GM19397 (cell line): ENCODE results near the gene KRTAP9-7.
"Not testable (repeated sequence)": the region's sequence is repeated elsewhere in the genome, so short reads cannot be mapped to it uniquely, and the experiment has no call there.

Source experiments
- ATAC-seq: cut with Tn5 transposase; IDR thresholded peaks from one replicate; pipeline ENCODE4 v1.9.1; 2021; ENCODE audit warnings: mild to moderate bottlenecking, moderate library complexity; ENCODE audit not compliant: unreplicated experiment

The KRTAP9-7 gene

DNA sequence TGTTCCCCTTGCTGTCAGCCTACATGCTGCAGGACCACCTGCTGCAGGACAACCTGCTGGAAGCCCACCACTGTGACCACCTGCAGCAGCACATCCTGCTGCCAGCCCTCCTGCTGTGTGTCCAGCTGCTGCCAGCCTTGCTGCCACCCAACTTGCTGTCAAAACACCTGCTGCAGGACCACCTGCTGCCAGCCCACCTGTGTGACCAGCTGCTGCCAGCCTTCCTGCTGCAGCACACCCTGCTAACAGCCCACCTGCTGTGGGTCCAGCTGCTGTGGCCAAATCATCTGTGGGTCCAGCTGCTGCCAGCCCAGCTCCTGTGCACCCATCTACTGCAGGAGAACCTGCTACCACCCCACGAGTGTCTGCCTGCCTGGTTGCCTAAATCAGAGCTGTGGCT, 4.2 kb upstream of the KRTAP9-7 start:
- not testable (repeated sequence) for ATAC-seq

DNA sequence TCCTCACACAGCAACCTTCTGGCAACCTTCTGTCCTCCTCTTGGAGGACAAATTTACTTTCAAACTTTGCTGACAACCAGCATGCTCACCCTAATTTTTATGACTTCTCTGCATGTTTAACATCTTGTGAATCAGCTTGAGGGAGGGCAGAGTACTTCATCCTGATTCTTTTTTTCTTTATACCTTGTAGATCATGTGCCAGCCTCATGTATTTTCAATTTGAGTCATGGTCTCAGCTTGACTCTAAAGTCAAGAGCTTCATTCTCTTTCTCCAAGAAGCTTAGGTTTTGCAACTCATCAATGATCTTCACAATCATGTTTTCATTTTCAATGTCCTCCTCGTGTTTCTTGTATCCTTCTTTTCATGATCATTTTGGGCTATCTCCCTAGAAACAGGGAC, 3.6 kb upstream of the KRTAP9-7 start:
- no peak for ATAC-seq

DNA sequence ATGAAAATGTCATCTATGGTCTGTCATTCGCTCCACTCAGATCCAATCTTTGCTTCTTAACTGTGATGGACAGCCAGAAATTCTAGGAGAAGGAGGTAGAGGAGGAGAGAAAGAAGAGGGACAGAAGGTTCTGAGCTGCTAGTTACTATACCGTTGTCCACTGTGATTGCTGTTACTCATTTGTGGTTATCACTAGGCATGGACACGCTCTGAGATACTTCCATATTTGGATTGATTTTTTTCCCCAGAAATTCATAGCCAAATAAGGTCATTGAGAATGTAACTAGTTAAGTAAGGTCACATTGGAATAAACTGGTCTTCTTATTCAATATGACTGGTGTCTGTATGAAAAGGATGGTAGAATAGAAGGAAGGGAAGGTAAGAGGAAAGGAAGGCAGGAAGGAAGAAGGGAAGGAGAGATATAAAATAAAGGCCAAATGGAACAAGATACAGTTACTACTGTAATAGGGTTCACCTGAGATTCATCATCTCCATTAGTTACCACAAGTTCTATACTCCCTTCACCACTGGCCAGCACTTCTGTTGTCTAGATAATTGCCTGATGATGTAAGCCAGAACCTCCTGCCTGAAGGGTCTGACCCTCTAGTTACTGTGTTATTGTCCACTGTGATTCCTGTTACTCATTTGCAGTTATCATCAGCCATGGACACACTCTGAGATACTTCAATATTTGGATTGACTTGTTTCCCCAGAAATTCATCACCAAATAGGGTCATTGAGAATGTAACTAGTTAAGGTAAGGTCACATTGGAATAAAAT, 2.9 kb downstream of the KRTAP9-7 start:
- no peak for ATAC-seq

DNA sequence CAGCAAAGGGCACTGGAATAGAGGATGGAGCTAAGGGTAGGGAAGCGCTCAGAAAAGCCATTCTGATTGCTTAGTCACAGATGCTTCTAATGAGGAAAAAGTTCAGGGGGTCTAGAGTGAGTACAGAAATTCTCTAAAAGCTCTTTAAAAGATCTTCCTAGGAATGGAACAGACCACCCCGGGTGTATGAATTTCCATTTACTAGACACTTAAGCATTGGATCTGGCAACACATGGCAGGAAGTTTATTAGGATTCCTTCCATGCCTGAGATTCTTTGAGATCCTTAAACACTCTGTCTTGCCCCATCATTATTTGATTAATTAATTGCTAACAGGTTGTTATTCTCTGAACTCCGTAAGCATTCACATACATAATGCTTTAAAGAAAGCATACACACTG, 8.5 kb downstream of the KRTAP9-7 start:
- ATAC-seq, result no peak

DNA sequence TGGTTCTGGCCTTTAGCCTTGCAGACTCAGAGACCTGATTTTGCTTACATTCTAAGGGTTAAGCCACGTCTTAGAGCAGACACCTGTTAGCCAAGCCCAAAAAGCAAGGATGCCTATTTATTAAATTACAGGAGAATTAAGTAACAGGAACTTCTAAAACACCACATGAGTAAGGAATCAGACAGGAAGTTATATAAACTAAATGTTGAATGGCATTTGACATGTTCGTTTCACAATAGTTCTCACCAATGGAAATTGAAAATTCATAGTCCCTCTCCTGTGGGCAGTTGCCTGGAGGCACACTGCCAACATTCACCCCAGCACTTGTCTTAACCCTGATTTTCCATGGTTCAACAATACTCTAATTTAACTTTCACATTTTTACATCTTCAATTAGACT, 9.0 kb downstream of the KRTAP9-7 start:
- no peak for ATAC-seq

DNA sequence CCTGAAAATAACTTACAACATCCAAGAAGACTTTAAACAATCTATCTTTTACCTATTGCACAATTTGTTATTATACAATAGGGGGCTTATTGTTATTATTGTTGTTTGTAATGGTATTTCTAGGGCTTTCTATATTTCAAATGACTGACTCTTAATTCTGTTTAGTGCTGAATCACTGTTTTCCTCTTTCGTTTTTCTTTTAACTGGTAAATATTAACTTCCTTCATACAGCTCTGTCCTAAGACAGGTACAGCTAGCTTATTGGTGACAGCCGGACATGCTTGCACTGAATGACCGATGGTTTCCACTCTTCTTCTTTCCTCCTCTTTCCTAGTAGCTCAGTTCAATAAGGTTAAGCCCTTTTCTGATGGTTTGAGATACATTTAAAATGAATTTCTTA, 11.6 kb downstream of the KRTAP9-7 start:
- ATAC-seq, result no peak

DNA sequence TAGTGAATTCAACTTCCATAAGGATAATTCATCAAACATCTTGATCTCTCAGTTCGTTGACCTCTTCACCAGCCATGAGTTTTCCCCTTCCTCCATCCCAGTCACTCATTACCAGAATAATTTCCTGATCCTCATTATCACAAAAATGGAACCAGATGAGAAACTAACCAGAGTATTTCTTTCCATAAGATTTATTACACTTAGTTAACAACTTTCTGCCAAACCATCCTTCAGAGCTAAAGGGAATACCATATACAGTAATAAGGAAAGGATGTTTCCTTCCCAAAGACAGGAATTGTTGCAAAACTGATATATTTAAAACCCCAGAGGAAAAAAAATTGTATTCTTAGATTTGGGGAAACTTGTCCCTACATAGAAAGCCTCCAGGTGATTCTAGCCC, 18.5 kb downstream of the KRTAP9-7 start:
- ATAC-seq, result no peak

DNA sequence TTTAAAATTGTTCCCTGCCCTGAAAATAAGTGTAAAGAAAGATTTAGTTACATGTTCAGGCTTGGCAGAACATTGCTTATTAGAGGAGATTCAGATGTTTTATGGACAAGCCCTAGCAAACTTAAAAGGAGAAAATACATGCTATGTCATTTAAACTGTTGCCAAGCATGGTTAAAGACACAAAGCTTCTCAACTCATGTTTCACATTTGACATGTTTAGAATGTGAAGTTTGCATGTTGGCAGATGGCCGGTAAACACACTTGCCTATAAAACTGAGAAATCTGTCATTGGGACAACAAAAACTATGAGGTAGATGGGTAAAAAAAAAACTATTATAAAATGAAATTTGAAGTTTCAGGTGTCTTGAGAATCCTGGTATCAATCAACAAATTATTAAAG, 21.3 kb downstream of the KRTAP9-7 start:
- ATAC-seq, result no peak

DNA sequence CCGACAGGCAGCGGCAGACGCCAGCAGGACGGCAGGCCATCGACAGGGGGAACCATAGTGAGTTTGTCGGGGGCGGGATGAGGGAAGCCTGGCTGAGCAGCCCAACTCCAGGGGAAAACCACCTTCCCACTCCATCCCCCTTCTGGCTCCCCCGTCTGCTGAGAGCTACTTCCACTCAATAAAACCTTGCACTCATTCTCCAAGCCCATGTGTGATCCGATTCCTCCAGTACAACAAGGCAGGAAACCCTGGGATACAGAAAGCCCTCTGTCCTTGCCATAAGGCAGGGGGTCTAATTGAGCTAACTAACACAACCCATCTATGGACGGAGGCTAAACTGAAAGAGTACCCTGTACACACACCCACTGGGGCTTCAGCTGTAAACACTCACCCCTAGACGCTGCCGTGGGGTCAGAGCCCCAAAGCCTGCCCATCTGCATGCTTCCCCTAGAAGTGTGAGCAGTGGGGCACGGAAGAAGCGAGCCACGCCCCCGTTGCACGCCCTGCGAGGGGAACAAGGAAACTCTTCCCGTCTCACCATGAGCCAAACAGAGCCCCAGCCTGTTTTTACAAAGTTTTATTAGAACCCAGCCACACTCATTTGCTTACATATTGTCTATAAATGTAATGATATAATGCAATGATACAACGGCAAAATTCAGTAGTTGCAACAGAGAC, 23.1 kb downstream of the KRTAP9-7 start:
- no peak for ATAC-seq

DNA sequence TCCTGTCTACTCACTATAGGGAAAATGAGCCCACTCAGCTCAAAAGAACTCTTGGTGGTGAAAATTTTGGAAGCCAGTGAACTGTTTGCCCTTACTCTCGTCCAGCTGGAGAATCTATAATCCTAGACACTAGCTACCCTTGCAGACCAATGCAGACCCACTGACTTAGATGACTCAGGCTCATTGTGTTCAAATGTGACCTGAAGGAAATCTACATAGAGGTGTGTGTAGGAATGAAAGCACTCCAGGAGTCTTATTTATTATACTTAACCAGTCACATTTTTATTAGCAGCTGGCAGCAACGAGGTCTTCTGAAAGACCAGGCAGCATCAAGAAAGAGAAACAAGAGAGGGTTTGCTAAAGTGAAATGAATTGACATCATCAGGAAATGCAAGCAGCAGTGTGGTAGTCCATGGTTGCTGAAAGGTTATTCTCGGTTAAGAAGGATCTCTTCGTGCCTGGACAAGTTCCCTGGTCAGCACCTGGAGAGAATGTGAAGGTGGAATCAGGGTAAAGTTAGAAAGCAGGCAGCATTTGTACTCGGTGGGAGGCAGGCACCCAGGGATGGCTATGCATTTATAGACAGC, 25.8 kb downstream of the KRTAP9-7 start:
- no peak for ATAC-seq

DNA sequence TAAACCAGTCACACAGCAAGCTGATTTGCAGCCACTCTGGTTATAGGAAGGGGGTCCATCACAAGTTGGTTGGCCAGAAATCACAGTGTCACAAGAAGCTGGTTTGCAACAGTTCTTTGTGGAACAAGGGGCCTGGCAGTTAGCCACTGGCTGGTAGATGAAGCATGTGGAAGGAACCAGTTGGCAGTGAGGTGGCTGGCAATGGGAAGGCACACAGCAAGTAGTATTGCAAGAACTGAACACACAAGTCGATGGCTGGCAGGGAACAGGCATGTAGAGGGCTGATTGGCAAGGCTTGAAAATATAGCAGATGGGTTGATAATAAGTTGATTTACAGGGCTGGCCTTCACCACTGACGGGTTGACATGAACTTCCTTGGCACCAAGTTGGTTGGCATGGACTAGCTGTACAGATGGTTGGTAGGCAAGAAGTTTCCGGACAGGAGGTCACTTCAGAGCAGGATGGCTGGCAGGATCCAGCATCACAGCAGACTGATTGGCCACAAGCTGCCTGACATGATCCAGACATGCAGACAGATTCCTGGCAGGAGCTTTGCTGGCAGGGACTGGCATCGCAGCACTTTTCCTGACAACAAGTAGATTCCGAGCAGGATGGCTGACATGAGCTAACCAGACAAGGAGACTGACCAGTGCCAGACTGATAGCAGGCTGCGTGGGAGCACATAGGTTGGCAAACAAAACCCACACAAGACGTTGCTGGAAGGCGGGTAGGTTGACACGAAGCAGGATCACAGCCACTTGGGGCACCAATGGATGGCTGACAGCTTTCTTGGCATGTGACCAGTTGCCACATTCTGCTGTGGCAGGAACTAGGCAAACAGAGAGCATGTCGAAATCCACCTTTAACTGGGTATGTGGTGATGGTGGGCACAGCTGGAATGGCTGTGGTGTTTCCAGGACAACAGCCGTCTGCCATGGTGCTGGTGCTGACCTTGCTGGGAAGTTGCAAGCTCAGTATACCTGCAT, 26.7 kb downstream of the KRTAP9-7 start, which contains the start of gene KRTAP29-1:
Gene KRTAP29-1 (minus strand): TSS at position 936 of the 986 bp plus-strand sequence. CDS start 0 bp downstream, at position 936.
- ATAC-seq, result no peak

DNA sequence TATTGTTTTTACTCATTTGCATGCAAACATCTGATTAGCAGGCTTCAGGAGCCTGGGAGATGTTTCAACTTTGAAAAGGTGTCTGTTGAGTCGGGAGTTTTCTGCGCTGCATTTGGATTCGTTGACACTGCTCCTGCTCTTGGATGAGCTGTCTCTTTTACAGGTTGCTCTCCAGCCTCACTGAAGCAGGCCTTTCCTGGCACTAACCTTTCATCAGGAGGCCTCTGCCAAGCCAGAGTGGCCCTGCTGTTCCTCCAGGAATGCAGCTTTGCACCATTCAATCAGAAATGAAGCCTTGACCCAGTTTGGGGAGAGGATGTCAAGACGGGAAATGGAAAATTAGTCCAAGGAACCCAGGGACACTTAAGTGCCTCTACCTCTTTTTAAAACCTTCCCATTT, 27.5 kb downstream of the KRTAP9-7 start:
- no peak for ATAC-seq

DNA sequence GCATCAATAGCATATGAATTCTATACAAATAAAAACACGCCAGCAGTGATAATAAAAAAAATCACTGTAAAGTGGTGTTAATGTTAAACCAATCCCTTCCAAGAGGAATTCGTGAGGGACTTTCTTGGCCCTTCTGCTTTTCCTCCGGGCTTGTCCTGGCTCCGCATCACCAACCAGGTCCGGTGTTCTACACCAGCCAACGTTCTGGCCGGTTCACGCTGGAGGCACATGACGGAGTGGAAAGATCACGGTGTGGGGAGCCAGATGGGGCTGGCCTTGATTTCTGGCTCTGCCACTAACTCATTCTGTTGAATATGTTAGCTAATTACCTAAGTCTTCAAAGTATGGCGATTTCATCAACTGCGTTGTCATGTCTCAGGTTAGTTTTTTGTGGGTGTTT, 28.6 kb downstream of the KRTAP9-7 start:
- ATAC-seq, result no peak

DNA sequence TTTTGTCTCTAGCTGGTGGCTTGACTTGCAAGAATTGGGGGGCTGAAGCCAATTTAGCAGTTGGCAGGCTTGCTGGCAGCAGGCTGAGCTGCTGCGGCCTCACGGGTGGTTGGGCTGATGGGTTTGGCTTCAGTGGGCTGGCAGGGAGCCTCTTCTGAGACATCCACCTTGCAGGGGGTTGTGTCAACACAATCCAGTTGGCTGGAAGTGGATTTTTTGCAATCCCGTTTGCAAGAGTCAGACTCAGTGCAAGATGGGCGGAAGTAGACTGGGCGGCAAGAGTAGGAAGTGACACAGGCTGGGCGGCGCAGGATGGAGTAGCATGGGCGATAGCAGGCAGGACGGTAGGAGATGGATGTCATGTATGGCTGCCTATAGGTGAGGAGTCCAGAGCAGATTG, 32.1 kb downstream of the KRTAP9-7 start:
- ATAC-seq, result no peak

DNA sequence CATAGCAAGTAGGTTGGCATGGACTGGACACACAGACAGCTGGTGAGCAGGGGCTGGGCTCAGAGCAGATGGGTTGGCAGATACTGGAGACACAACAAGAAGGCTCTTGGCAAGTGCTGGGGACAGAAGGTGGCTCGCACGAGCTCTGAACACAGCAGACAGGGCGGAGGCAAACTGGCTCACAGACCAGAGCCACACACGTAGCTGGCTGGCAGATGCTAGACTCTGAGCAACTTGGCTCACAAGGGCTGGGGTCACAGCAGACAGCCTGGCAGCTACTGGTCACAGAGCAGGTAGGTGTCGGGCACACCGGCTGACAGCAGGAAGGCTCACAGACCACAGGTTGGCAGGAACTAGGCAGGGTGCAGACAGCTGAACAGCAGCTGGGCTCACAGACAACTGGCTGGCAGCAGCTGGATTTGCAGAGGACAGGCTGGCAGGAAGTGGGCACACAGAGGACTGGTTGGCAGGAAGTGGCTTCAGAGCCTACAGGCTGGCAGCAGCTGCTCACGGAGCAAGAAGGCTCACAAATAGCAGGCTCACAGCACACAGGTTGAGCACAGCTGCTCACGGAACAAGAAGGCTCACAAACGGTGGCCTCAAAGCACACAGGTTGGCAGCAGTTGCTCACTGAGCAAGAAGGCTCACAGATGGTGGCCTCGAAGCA, 32.9 kb downstream of the KRTAP9-7 start:
- peak; percentile 55 for ATAC-seq

DNA sequence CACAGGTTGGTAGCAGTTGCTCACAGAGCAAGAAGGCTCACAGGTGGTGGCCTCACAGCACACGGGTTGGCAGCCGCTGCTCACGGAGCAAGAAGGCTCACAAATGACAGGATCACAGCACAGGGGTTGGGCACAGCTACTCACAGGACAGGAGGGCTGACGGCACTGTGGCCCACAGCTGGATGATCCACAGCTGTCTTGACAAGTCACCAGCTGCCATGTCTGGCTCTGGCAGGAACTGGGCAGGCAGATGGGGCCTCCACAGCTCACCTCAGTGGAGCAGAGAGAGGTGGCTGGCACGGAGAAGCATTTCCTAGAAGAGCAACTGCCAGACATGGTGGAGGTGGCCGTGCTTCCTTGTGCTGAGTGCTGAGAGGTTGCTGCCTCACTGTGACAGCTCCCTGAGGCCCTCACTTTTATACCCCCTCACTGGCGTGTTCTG, 33.4 kb downstream of the KRTAP9-7 start, which contains the start of gene KRTAP16-1:
Gene KRTAP16-1 (minus strand): TSS at position 392 of the 442 bp plus-strand sequence. CDS start 56 bp downstream, at position 336.
- ATAC-seq, result peak; percentile 21

DNA sequence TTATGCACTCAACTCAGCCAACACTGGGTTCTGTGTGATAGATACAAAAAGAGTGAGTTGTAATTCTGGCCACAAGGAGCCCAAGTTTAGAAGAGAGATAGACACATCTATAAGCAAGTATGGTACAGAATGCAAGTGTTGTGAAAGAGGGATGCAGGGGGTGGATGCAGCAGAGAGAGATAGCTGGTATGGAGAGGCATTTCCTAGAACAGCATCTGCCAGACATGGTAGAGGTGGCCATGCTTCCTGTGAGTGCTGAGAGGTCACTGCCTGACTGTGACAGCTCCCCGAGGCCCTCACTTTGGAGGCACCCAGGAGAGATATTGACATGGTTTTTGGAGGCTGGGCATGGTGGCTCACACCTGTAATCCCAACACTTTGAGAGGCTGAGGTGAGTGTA, 35.6 kb downstream of the KRTAP9-7 start:
- ATAC-seq, result no peak

DNA sequence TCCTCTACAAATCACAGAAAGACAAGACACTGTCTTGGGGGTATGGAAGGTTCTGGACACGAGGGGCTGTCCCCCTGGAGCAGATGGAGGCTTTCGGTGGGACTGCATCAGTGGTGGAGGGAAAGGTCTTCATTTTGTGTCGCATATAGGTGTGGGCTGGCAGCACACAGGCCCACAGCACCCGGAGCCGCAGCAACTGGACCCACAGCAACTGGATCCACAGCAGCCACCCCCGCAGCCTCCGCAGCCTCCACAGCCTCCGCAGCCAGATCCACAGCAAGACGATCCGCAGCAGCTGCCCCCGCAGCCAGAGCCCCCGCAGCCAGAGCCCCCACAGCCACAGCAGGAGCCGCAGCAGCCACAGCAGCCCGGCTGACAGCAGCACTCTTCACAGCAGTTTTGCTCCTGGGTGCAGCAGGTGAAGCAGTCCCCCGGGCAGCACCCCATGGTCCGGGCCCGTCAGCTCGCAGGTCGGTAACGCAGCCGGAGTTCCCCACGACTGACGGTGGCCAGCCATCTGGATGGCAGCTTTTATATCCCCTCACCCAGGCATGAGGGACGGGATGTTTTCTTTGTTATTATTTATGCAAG, 39.8 kb downstream of the KRTAP9-7 start, which contains the start of gene KRTAP17-1:
Gene KRTAP17-1 (minus strand): TSS at position 507 of the 591 bp plus-strand sequence. CDS start 60 bp downstream, at position 447.
- ATAC-seq, result no peak

DNA sequence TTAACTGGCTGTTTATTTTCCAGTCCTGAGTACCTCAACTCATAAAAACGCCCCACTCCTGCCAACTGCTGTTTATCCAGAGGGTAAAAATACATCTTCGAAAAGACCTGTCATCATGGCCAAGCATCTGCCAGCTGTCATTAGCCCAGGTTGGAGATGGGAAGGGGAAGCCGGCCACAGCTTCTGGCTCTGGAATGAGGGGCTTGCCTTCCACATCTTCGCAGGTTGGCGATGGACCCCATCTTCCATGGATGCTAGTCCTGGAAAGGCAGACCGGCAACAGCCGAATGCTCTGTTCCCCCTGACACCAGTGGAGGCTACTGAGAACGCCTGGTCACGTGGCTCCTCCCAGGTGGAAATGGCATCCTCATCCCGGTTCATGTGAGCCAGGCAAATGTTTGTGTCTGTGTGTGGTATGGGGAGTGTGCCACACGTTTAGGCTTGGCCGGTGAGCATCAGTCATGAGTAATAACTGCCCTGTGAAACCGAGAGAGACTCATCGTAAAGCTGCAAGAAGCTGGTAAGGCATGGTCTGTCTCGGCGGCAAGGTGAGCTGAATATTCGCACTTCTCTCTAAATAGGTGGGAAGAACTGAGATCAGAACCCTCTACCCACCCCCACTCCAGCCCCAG, 40.4 kb downstream of the KRTAP9-7 start:
- no peak for ATAC-seq
